ENCODE data around the gene TAF11L3.

GRCh38 chr5:17487174-17487512 is 31.0 kb upstream of the TAF11L3 start:
- TF ChIP-seq, protein P1, sequence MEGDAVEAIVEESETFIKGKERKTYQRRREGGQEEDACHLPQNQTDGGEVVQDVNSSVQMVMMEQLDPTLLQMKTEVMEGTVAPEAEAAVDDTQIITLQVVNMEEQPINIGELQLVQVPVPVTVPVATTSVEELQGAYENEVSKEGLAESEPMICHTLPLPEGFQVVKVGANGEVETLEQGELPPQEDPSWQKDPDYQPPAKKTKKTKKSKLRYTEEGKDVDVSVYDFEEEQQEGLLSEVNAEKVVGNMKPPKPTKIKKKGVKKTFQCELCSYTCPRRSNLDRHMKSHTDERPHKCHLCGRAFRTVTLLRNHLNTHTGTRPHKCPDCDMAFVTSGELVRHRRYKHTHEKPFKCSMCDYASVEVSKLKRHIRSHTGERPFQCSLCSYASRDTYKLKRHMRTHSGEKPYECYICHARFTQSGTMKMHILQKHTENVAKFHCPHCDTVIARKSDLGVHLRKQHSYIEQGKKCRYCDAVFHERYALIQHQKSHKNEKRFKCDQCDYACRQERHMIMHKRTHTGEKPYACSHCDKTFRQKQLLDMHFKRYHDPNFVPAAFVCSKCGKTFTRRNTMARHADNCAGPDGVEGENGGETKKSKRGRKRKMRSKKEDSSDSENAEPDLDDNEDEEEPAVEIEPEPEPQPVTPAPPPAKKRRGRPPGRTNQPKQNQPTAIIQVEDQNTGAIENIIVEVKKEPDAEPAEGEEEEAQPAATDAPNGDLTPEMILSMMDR (IDR thresholded peaks at IDR 0.05) = no peak
- no peak for TF ChIP-seq POLR2A (IDR thresholded peaks at IDR 0.05)

All from thyroid gland (tissue), 4 donors.